Measurements from ENCODE around the gene SCG5. TPM values are rescaled to one million over a fixed set of nuclear protein-coding genes. Genes with fewer than 3 reads are reported as not detected.

SCG5 gene
- total RNA-seq, 2 donors from 2014 or later: 10.9 to 17.2 TPM

- Mint-ChIP-seq H3K27me3 (ENCODE audit: insufficient read depth) (peaks cover 30% of the 10 kb centered on the region), H3K36me3 (ENCODE audit: low read depth) (no peaks in the 10 kb centered on the region), H3K4me3 (no peak overlapping the region), H3K27ac (peak overlapping the region; percentile 67), H3K9me3 (no peaks in the 10 kb centered on the region), H3K4me1 (peaks cover 25% of the 10 kb centered on the region)
- WGBS, 2 experiments (ENCODE audit: insufficient coverage in 1 of 2, insufficient read length in 1 of 2): 77 to 80% methylated on average over 5 of the region's 5 CpGs
- H3K36me3 ChIP-seq (ENCODE audit: control insufficient read depth, insufficient read depth, low read length): no peaks in the 10 kb centered on the region
- no peaks in the 10 kb centered on the region for H3K9me3 ChIP-seq (ENCODE audit: control insufficient read depth, low read length)
- no peak overlapping the region for H3K4me3 ChIP-seq (ENCODE audit: low read length)
- H3K9ac ChIP-seq (ENCODE audit: extremely low read depth, low read length, poor library complexity, severe bottlenecking): no peak overlapping the region
- DNase-seq: no peak
- TF ChIP-seq CTCF (conservative IDR thresholded peaks at IDR 0.05): no peak
- H3K27ac ChIP-seq (ENCODE audit: low read depth, low read length): no peak overlapping the region
- H3K4me1 ChIP-seq (ENCODE audit: control insufficient read depth, insufficient read depth, low read length): peaks cover 3% of the 10 kb centered on the region
- H3K27me3 ChIP-seq (ENCODE audit: control insufficient read depth, insufficient read depth, low read length, poor library complexity, severe bottlenecking): no peaks in the 10 kb centered on the region
Observed at GRCh38 chr15:32669896-32670611, 28.5 kb downstream of the SCG5 start.

DNA sequence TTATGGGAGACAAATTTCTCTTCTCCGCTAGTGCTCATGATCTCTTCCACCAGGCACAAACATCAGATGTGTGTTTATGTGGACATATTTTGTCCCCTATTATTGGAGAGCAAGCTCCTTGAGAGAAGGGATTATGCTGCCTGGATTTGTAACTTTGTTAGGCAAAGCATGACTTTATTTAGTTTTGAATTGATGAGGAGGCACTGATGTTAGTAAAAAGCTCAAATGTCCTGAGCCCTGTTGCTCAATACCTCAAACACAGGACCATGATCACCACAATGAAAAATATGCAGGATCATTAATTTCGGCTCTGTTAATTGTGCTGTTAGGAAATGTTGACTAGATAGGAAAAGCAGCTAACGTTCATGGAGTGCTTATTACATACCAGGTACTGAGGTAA is 29.1 kb downstream of the SCG5 start:
- Mint-ChIP-seq H3K27ac (no peak overlapping the region), H3K9me3 (no peaks in the 10 kb centered on the region), H3K4me3 (no peak overlapping the region), H3K27me3 (ENCODE audit: insufficient read depth) (peaks cover 30% of the 10 kb centered on the region), H3K4me1 (peaks cover 25% of the 10 kb centered on the region), H3K36me3 (ENCODE audit: low read depth) (no peaks in the 10 kb centered on the region)
- DNase-seq: no peak
- WGBS, 2 experiments (ENCODE audit: insufficient coverage in 1 of 2, insufficient read length in 1 of 2): 80 to 89% methylated on average over 1 to 2 of the region's 3 CpGs
- no peak for TF ChIP-seq CTCF (conservative IDR thresholded peaks at IDR 0.05)
- Histone ChIP-seq H3K36me3 (ENCODE audit: control insufficient read depth, insufficient read depth, low read length) (no peaks in the 10 kb centered on the region), H3K27ac (ENCODE audit: low read depth, low read length) (no peak overlapping the region), H3K27me3 (ENCODE audit: control insufficient read depth, insufficient read depth, low read length, poor library complexity, severe bottlenecking) (no peaks in the 10 kb centered on the region), H3K9me3 (ENCODE audit: control insufficient read depth, low read length) (no peaks in the 10 kb centered on the region), H3K4me1 (ENCODE audit: control insufficient read depth, insufficient read depth, low read length) (peaks cover 3% of the 10 kb centered on the region), H3K4me3 (ENCODE audit: low read length) (no peak overlapping the region), H3K9ac (ENCODE audit: extremely low read depth, low read length, poor library complexity, severe bottlenecking) (no peak overlapping the region)

- no peaks in the 10 kb centered on the region for H3K36me3 ChIP-seq (ENCODE audit: control insufficient read depth, insufficient read depth, low read length)
- Mint-ChIP-seq H3K27ac (no peak overlapping the region), H3K36me3 (ENCODE audit: low read depth) (no peaks in the 10 kb centered on the region), H3K9me3 (no peaks in the 10 kb centered on the region), H3K4me3 (no peak overlapping the region), H3K27me3 (ENCODE audit: insufficient read depth) (peaks cover 26% of the 10 kb centered on the region), H3K4me1 (peaks cover 25% of the 10 kb centered on the region)
- no peak for DNase-seq
- H3K27ac ChIP-seq (ENCODE audit: low read depth, low read length): no peak overlapping the region
- TF ChIP-seq CTCF (conservative IDR thresholded peaks at IDR 0.05): no peak
- no peaks in the 10 kb centered on the region for H3K27me3 ChIP-seq (ENCODE audit: control insufficient read depth, insufficient read depth, low read length, poor library complexity, severe bottlenecking)
- peaks cover 3% of the 10 kb centered on the region for H3K4me1 ChIP-seq (ENCODE audit: control insufficient read depth, insufficient read depth, low read length)
- no peak overlapping the region for H3K4me3 ChIP-seq (ENCODE audit: low read length)
- no peak overlapping the region for H3K9ac ChIP-seq (ENCODE audit: extremely low read depth, low read length, poor library complexity, severe bottlenecking)
- 94 to 98% methylated on average over 24 to 29 of the region's 29 CpGs for WGBS, 2 experiments (ENCODE audit: insufficient coverage in 1 of 2, insufficient read length in 1 of 2)
- no peaks in the 10 kb centered on the region for H3K9me3 ChIP-seq (ENCODE audit: control insufficient read depth, low read length)
Observed at GRCh38 chr15:32671339-32672325, 30.1 kb downstream of the SCG5 start.
